ELR (cell line): ENCODE results near the gene CHST10.

Experiments used
- DNase-seq: peaks from one replicate; pipeline ENCODE4 v3.0.0-alpha.2; 2015; ENCODE audit warnings: low read depth

The CHST10 gene

GRCh38 chr2:100416397-100416934 lies 1.0 kb downstream of the CHST10 start:
- peak; percentile 4 for DNase-seq

- no peak for DNase-seq
Observed at GRCh38 chr2:100413571-100413970, 3.9 kb downstream of the CHST10 start.

- no peak for DNase-seq
Observed at GRCh38 chr2:100412881-100413321, 4.6 kb downstream of the CHST10 start.

GRCh38 chr2:100412466-100412865 lies 5.0 kb downstream of the CHST10 start:
- no peak for DNase-seq

- no peak for DNase-seq
Observed at GRCh38 chr2:100411841-100412292, 5.6 kb downstream of the CHST10 start.

- DNase-seq, result no peak
Observed at GRCh38 chr2:100409975-100410647, 7.4 kb downstream of the CHST10 start.

- no peak for DNase-seq
Observed at GRCh38 chr2:100409461-100409860, 8.0 kb downstream of the CHST10 start.

- no peak for DNase-seq
Observed at GRCh38 chr2:100408941-100409340, 8.5 kb downstream of the CHST10 start.

GRCh38 chr2:100408104-100408503 lies 9.4 kb downstream of the CHST10 start:
- DNase-seq, result no peak

GRCh38 chr2:100407563-100407962 lies 9.9 kb downstream of the CHST10 start:
- no peak for DNase-seq

- no peak for DNase-seq
Observed at GRCh38 chr2:100407073-100407472, 10.4 kb downstream of the CHST10 start.

GRCh38 chr2:100406120-100406508 lies 11.4 kb downstream of the CHST10 start:
- DNase-seq, result no peak

- no peak for DNase-seq
Observed at GRCh38 chr2:100405403-100406119, 11.9 kb downstream of the CHST10 start.

- DNase-seq, result no peak
Observed at GRCh38 chr2:100404411-100404810, 13.1 kb downstream of the CHST10 start.

- DNase-seq, result no peak
Observed at GRCh38 chr2:100403722-100404121, 13.7 kb downstream of the CHST10 start.

- DNase-seq, result no peak
Observed at GRCh38 chr2:100401268-100401667, 16.2 kb downstream of the CHST10 start.

GRCh38 chr2:100399714-100400113 lies 17.8 kb downstream of the CHST10 start:
- no peak for DNase-seq

- DNase-seq, result no peak
Observed at GRCh38 chr2:100397976-100398375, 19.5 kb downstream of the CHST10 start.

GRCh38 chr2:100397118-100397860 lies 20.2 kb downstream of the CHST10 start:
- DNase-seq, result peak; percentile 10

- no peak for DNase-seq
Observed at GRCh38 chr2:100396483-100396882, 21.0 kb downstream of the CHST10 start.

GRCh38 chr2:100395532-100396350 lies 21.7 kb downstream of the CHST10 start:
- no peak for DNase-seq
